ENCODE measurements around the gene FAT2.
A peak's percentile ranks its signal among the peaks of the same experiment; 100 is the strongest.
"Not testable (repeated sequence)": the region's sequence is repeated elsewhere in the genome, so short reads cannot be mapped to it uniquely, and the experiment has no call there.

The FAT2 gene

DNA sequence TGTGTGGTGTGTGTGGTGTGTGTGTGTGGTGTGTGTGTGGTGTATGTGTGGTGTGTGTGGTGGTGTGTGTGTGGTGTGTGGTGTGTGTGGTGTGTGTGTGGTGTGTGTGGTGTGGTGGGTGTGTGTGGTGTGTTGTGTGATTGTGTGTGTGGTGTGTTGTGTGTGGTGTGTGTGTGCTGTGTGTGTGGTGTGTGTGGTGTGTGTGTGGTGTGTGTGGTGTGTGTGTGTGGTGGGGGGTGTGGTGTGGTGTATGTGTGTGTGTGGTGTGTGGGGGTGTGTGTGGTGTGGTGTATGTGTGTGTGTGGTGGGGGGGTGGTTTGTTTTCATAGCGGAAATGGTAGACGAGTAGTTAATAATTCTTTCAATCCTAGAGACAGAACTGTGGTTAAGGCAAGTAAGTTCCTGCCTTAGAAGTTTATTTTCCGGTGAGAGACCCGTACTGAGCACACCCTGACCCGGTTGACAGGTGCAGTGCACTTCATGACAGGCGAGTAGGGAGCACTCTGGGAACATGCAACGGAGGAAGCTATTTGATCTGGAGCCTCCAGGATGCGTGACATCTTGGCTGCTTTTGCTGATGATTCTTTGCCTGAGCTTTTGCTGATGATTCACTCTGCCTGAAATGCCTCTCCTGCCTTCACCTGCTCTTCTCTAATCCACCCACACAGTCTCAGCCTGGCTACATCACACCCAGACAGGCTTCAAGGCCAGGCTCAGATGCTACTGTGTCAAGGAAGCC, 21.7 kb upstream of the FAT2 start:
- peak in 4 of 51 donors; percentile 17 to 43 (median 20) for DNase-seq

DNA sequence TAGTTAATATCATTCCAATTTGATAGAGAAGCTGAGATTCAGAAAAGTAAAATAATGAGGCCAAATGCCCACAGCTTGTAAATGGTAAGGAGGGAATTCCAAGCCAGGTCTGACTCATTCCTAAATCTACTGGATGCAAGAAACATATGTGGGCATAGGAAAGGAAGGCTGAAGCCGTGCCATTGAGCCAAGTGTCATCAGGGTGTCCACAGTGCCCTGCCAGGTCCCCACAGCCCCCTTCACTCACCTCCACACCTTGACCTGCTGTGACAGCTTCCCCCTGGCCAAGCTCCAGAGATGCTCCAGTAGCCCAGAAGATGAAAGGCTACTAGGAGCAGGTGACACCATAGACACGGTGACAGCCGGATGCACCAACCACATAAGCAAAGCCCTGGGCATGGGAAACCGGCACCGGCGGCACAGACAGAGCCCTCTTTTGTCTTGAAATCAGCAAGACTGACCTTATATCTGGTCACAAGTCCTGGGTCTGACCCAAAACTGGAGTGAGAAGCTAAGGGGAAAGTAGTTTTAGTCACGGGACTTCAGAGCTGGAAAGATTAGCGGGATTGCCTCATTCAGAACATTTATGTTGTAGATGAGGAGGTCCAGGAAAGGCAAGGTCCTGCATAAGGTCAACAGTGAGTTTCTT, 20.1 kb upstream of the FAT2 start:
- DNase-seq = no peak

DNA sequence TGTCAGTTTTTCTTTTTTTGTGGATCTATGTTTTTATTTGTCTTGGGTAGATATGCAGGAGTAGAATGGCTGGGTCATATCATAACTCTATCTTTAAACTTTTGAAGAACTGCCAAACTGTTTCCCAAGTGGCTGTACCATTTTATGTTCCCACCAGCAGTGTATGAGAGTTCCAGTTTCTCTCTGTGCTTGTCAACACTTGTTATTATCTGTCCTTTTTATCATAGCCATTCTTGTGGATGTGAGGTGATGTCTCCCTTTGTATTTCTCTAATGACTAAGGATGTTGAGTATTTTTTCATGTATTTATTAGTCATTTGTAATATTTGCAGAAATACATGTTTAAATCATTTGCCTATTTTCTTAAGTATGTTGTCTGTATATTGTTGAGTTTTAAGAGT, 17.4 kb upstream of the FAT2 start:
- DNase-seq = no peak

GRCh38 chr5:151607304-151607703, 16.2 kb upstream of the FAT2 start:
- no peak for DNase-seq

GRCh38 chr5:151605559-151605958, 14.4 kb upstream of the FAT2 start:
- no peak for DNase-seq

DNA sequence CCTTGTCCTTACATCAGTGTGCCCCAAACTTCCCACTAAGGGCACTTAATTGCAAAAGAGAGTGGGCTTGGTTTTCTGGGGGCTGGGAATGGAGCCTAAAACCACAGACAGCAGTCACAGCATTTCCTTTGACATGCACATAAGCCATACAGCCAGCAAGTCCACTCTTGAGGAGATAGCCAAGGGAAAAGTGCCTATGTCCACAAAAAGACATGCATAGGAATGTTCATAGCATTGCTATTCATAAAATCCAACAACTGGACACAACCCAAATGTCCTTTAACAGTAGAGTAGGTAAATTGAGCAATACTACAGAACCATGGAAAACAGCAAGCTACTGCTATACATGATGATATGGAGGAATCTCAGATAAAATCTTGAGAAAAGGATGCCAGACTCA, 11.7 kb upstream of the FAT2 start:
- DNase-seq = no peak

DNA sequence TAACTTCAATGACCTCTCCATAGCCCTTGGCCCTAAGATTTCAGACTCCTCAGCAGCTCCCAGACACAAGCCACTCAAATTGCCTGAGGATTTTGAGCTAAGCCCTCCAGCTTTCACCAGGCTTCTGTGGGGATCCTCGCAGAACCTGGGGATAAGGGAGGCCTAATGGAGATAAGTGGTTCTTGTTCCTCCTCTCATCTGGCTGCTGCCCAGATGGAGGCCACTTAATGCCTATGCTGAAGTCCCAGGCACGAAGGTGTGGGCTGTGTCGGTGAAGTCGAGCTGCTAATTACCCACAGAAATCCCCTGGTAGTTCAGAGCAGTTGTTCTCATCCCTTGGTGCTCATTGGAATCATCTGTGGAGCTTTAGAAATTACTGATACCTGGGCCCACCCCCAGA, 10.3 kb upstream of the FAT2 start:
- no peak for DNase-seq

GRCh38 chr5:151600069-151600665, 9.0 kb upstream of the FAT2 start:
- no peak for DNase-seq

DNA sequence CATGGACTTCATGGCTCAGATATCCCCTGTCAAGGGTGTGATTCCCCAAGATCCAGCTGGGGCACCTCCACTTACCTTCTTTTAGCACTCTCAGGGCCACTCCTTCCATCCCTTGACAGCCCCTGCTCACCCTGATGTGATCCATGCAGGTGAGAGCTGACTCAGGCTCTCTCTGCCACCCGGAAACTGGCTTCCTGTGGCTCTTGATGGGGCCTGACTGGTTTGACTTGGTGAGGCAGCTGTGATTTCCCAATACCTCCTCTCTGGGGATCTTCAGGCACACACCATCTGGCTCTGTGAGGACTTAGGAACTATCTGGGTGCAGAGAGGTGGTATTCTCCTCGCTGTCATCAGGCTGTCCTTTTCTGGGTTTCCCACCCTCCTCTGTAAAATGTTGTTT, 7.9 kb upstream of the FAT2 start:
- no peak for DNase-seq

GRCh38 chr5:151598549-151598948, 7.4 kb upstream of the FAT2 start:
- DNase-seq = no peak

- DNase-seq = no peak
Observed at GRCh38 chr5:151597749-151598148, 6.6 kb upstream of the FAT2 start.

- DNase-seq = no peak
Observed at GRCh38 chr5:151596828-151597539, 5.9 kb upstream of the FAT2 start.

DNA sequence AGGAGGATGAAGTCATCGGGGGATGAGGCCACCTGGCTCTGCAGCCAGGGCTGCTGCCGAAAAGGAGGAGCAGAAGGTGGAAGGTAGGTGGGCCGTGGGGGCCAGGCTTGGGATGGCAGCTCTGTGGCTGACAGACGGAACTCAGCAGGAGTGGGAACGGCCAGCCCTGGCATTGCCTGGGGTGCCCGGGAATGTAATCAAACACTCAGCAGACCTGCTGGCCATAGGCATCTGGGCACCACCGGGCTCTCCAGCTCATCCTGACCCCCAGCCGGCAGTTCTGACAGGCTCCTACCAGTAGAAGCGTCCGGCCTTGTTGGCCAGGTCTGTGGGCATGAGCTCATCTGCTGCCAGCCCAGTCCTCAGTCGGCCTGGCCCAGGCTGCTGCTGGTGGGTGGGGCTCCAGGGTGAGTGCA, 4.3 kb upstream of the FAT2 start:
- no peak for DNase-seq

- no peak for DNase-seq
Observed at GRCh38 chr5:151592855-151593408, 1.8 kb upstream of the FAT2 start.

- DNase-seq = peak in 2 of 51 donors; percentile 4 to 8
Observed at GRCh38 chr5:151589878-151590570, 1.1 kb downstream of the FAT2 start.

DNA sequence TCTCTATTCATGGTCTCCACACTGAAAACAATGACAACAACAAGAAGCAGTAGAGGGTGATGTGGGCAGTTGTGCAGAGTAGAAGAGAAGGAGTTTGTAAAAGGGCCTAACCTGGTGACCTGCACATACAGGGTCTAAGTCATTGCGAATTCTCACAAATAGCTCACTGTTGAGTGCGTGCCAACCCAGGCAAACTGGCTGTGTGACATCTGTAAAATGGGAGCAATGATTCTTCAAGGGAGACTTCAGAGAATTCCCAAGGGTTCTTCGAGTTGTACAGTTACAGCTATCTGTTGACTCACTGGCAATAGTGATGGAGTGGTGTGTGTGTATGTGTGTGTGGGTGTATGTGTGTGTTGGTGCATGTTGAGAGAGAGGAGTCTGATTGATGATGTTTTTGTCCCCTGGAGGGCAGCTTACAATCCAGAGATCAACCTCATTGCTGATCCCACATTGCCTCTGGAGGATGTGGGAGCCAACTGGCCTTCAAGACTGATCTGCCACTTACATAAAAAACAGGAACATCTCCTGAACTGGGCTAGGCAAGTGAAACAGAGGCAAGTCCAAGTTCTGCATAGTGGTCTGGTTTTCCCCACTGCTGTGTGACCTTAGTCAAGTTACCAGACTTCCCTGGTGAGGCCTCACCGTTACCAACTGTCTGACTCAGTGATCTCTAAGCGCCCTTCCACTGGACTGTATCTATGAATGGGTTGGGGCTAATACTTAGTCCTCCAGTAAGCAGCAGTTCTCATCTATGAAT, 3.2 kb downstream of the FAT2 start:
- DNase-seq = no peak

DNA sequence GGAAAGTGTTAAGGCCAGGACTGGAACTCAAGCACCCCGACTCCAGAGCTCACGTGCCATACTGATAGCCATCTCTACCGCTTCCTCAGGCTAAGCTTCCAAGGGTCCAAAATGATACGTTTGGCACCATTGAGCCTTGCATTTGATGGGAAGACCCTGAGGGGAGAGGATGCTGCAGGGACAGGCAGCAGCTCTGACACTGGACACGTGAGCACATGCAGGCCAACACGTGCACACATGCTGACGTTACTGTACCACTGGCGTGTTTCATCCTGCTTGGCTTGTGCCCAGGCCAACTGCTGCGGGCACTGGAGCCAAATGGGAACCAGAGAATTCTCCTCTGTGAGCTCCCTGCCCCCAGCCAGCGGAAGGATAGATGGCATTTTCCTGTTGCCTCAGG, 5.2 kb downstream of the FAT2 start:
- DNase-seq = no peak

DNA sequence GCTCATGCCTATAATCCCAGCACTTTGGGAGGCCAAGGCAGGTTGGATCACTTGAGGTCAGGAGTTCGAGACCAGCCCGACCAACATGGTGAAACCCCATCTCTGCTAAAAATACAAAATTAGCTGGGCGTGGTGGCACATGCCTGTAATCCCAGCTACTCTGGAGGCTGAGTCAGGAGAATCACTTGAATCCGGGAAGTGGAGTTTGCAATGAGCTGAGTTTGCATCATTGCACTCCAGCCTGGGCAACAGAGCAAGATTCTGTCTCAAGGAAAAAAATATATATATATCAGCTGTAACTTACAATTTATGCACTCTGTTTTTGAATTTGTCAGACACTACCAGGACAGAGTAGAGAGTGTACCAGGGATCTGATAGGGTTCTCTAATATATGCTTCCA, 5.8 kb downstream of the FAT2 start:
- DNase-seq = not testable (repeated sequence)

- DNase-seq = no peak
Observed at GRCh38 chr5:151584057-151584937, 6.8 kb downstream of the FAT2 start.
